Left lung (tissue), 10 donors: Measurements from ENCODE around the gene POU6F2. TPM values are rescaled to one million over a fixed set of nuclear protein-coding genes. Genes with fewer than 3 reads are reported as not detected.
A peak's percentile ranks its signal among the peaks of the same experiment; 100 is the strongest.

ENCODE experiments used
- ATAC-seq: fragments of 200-7000 bp; cut with Tn5 transposase; one replicate; pipeline ENCODE4 v1.9.1; 2020; ENCODE audit warnings: moderate library complexity
- DNase-seq, 4 donors: peaks; one replicate each; pipeline ENCODE4 v3.0.0-alpha.2; 2013 to 2020
- H3K27ac ChIP-seq, 2 donors: fragments of 200-600 bp; sonication (generic) in 1 of 2; one replicate each; pipeline versions ENCODE4 v1.5.0 to v1.8.0; 2020 to 2021
- H3K27me3 ChIP-seq, 2 donors: fragments of 200-600 bp; sonication (generic) in 1 of 2; one replicate each; pipeline versions ENCODE4 v1.5.0 to v1.8.0; 2020 to 2021
- H3K36me3 ChIP-seq, 2 donors: fragments of 200-600 bp; sonication (generic) in 1 of 2; one replicate each; pipeline versions ENCODE4 v1.5.0 to v1.8.0; 2020 to 2021
- H3K4me1 ChIP-seq, 2 donors: fragments of 200-600 bp; one replicate each; pipeline ENCODE4 v1.8.0; 2021
- H3K4me3 ChIP-seq, 2 donors: fragments of 200-600 bp; sonication (generic) in 1 of 2; one replicate each; pipeline versions ENCODE4 v1.5.0 to v1.8.0; 2020 to 2021; ENCODE audit warnings: mild to moderate bottlenecking in 1 of 2
- H3K9me3 ChIP-seq, 2 donors: fragments of 200-600 bp; sonication (generic) in 1 of 2; one replicate each; pipeline versions ENCODE4 v1.5.0 to v1.8.0; 2020 to 2021
- CTCF ChIP-seq, 2 donors: fragments of 200-600 bp; sonication (generic) in 1 of 2; IDR thresholded peaks; one replicate each; pipeline versions ENCODE4 v1.5.0 to v1.8.0; 2021; ENCODE audit warnings: antibody characterized with exemption in 2 of 2
- intact Hi-C, 2 donors: fragments of 100-400 bp; cut with DNase I; formaldehyde crosslinking; loops; one replicate each; pipeline versions ENCODE4 v1.11.2 to v1.14.2; 2022
- polyA plus RNA-seq, 6 donors: library from polyadenylated mRNA; unstranded; fragments of 120-200 nt; gene quantifications; one replicate each; pipeline ENCODE4 v1.2.1, GENCODE V29; 2013; ENCODE audit not compliant: insufficient read length in 6 of 6
- total RNA-seq, 2 donors: library from RNA; stranded (reverse); fragmentation: NEBNext Ultra II Directional; extraction: Animal tissue kit (Norgen Biotek cat#: 25700); gene quantifications; one replicate each; pipeline ENCODE4 v1.2.1, GENCODE V29; 2021
- donor health status: DM: no; HTN: yes; CAD: no.
- donor health status: DM: no; HTN: no; CAD: no.

POU6F2 gene
- total and polyA plus RNA-seq, 8 donors, result 0.08 to 0.32 (median 0.18) TPM; not detected in 3

GRCh38 chr7:39451901-39452300 is 474.2 kb downstream of the POU6F2 start:
- intact Hi-C loops, result no loop called here
- TF ChIP-seq CTCF (IDR thresholded peaks at IDR 0.05), result no peak

GRCh38 chr7:39453743-39454355 is 476.1 kb downstream of the POU6F2 start:
- ATAC-seq (peak; percentile 55), DNase-seq (peak in 1 of 4 donors; percentile 24)
- H3K36me3 ChIP-seq, result no peaks in the 10 kb centered on the region
- no peak overlapping the region for H3K27ac ChIP-seq
- no peak overlapping the region for H3K4me3 ChIP-seq
- no peaks in the 10 kb centered on the region for H3K9me3 ChIP-seq
- no peaks in the 10 kb centered on the region for H3K4me1 ChIP-seq
- peak; percentile 57 to 76 for TF ChIP-seq CTCF (IDR thresholded peaks at IDR 0.05)
- peaks cover 0 to 4% of the 10 kb centered on the region in 2 donors for H3K27me3 ChIP-seq
- intact Hi-C loops, result no loop called here

More at GRCh38 chr7:39451901-39452300, 474.2 kb downstream of the POU6F2 start:
- DNase-seq (peak in 1 of 4 donors; percentile 53), ATAC-seq (peak; percentile 88)
- Histone ChIP-seq H3K27me3 (peaks cover 0 to 15% of the 10 kb centered on the region in 2 donors), H3K36me3 (no peaks in the 10 kb centered on the region), H3K4me3 (no peak overlapping the region), H3K4me1 (no peaks in the 10 kb centered on the region), H3K9me3 (no peaks in the 10 kb centered on the region), H3K27ac (no peak overlapping the region)

- Histone ChIP-seq H3K4me3 (peak overlapping the region in 1 of 2 donors; percentile 7), H3K4me1 (no peaks in the 10 kb centered on the region), H3K9me3 (no peaks in the 10 kb centered on the region), H3K27me3 (no peaks in the 10 kb centered on the region), H3K36me3 (no peaks in the 10 kb centered on the region), H3K27ac (no peak overlapping the region)
- ATAC-seq, result no peak
- intact Hi-C loops, result no loop called here
- DNase-seq, result peak in 3 of 4 donors; percentile 15 to 49 (median 20)
- no peak for TF ChIP-seq CTCF (IDR thresholded peaks at IDR 0.05)
These were observed 480.5 kb downstream of the POU6F2 start for GRCh38 chr7:39458061-39458745.

GRCh38 chr7:39459636-39460035 is 481.9 kb downstream of the POU6F2 start:
- Histone ChIP-seq H3K4me3 (no peak overlapping the region), H3K36me3 (no peaks in the 10 kb centered on the region), H3K27ac (no peak overlapping the region), H3K9me3 (no peaks in the 10 kb centered on the region), H3K27me3 (no peaks in the 10 kb centered on the region), H3K4me1 (no peaks in the 10 kb centered on the region)
- intact Hi-C loops, result loop anchor here in 1 of 2 donors (5.0 to 10.0 kb wide), 2 partner anchors 527 to 655 kb away; no protein-coding TSS in a partner anchor
- DNase-seq (no peak), ATAC-seq (no peak)
- TF ChIP-seq CTCF (IDR thresholded peaks at IDR 0.05), result no peak

- Histone ChIP-seq H3K4me1 (no peaks in the 10 kb centered on the region), H3K27me3 (no peaks in the 10 kb centered on the region), H3K36me3 (no peaks in the 10 kb centered on the region), H3K9me3 (no peaks in the 10 kb centered on the region), H3K27ac (no peak overlapping the region), H3K4me3 (no peak overlapping the region)
- no peak for TF ChIP-seq CTCF (IDR thresholded peaks at IDR 0.05)
- DNase-seq (peak in 1 of 4 donors; percentile 54), ATAC-seq (no peak)
- intact Hi-C loops, result loop anchor here in 1 of 2 donors (5.0 to 10.0 kb wide), 2 partner anchors 528 to 656 kb away; no protein-coding TSS in a partner anchor
These were observed 482.8 kb downstream of the POU6F2 start for GRCh38 chr7:39460486-39460885.
